HG02970 (cell line): ENCODE measurements around the gene APOC4.
"Not testable (repeated sequence)": the region's sequence is repeated elsewhere in the genome, so short reads cannot be mapped to it uniquely, and the experiment has no call there.

ENCODE experiments used
- ATAC-seq: cut with Tn5 transposase; IDR thresholded peaks from one replicate; pipeline ENCODE4 v1.9.1; 2021; ENCODE audit warnings: mild to moderate bottlenecking, moderate library complexity, moderate number of reproducible peaks; ENCODE audit not compliant: unreplicated experiment, low FRiP score

APOC4 gene, protein sequence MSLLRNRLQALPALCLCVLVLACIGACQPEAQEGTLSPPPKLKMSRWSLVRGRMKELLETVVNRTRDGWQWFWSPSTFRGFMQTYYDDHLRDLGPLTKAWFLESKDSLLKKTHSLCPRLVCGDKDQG

DNA sequence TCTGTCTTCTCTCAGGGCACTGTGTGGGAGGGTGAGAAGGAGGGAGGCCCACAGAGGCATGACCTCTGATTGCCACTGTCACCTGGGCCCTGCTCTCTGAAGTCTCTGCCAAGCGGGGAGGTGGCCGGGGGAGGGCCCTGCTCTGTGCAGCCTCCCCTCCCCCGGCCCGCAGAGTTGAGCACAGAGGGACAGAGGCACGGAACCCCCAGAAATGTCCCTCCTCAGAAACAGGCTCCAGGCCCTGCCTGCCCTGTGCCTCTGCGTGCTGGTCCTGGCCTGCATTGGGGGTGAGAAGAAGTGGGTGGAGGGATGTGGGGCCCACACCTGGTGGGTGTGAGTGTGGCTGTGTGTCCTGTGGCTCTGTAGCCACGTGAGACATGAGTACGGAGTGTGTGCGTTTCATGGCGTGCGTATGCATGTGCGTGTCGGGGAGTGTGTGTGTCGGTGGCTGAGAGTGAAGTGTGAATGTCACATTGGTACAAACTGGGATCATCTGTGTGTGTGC, at the start of gene APOC4:
Gene APOC4, plus strand, starts transcription at position 171 of the 505 bp plus-strand sequence. Its CDS starts 41 bp downstream, at position 212.
- no peak for ATAC-seq

DNA sequence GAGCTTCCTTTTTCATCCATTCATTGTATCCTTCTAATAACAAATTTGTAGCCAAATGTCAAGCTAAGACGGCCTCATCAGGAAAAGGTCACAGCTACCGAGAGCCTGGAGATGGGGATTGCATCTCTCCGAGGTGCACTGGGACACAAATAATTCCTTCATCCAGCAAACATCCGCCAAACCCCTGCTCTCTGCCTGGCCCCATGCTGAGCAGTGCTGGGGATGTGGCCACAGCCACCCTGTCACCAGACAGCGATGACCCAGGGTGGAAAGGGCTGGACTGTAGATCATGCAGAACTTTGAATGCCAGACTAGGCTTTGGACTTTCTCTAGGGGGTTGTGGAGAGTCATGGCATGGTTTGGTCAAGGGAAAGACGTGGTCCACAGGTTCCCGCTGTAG, 49.1 kb upstream of the APOC4 start:
- ATAC-seq: no peak

DNA sequence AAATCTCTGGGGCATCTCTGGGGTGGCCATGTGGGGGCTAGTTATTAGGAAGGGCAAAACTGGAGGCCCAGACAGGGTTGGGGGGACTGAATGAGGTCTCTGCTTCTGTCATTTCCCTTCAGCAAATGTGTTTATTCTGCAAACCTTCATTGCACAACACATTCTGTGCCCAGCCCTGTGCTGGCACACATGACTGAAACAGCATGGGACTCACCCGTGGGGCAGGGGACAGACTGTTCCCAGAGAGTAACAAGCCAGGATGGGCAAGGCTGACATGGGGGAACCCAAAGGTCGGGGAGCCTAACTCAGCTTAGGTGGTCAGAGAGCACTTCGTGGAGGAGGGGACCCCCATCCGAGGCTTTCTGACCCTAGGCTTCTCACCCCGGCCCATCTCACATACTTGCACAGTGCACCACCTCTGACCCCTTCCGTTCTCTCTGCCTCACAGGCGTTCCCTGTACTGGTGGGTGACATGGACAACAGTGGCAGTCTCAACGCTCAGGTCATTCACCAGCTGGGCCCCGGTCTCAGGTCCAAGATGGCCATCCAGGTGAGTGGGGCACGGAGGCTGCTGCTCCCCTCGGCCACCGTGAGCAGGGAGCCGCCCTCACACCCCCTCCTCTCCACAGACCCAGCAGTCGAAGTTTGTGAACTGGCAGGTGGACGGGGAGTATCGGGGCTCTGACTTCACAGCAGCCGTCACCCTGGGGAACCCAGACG, 48.5 kb upstream of the APOC4 start:
- no peak for ATAC-seq

DNA sequence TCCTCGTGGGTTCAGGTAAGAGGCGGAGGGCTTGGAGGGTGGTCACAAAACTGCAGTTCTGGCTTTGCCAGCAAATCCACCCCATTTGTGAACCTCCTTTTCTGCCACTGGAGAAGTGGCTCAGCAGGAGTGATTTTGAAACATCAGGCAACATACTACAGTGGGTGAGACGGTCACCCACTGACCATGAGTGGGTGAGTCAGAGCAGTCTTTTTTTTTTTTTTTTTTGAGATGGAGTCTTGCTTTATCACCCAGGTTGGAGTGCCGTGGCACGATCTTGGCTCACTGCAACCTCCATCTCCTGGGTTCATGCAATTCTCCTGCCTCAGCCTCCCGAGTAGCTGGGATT, 48.0 kb upstream of the APOC4 start:
- no peak for ATAC-seq

DNA sequence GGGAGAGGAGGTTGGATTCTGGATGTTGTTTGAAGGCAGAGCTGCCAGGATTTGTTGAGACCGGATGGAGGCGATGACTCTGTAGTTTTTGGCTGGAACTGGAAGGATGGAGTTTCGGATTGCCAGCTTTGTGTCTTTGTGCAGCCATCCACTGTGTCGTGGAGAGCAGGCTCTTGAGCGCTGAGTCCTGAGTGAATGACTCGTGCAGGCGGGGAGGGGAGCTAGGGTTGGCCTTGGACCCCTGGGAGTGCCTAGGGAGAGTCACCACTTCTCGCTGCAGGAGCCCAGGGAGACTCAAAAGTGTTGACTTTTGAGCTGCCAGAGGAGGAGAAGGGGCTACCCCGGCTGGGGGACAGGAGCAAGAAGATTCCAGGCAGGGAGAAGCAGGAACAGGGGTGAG, 47.1 kb upstream of the APOC4 start:
- ATAC-seq: no peak

DNA sequence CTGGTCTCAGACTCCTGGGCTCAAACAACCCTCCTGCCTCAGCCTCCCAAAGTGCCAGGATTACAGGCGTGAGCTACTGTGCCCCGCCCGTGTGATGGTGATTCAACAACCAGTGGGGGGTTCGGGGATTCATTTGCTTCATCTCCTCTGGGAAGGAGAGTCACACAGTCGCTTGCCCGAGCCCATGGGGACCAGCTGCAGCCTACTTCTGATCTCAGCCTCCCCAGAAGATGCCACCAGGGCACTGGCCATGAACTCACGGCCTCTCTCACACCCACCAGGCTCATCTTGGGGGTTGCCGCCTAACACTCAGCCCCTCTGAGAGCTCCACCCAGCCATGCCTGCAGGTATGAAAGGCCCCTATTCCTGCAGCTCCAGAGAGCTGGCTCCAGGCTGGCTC, 44.2 kb upstream of the APOC4 start:
- ATAC-seq: no peak

DNA sequence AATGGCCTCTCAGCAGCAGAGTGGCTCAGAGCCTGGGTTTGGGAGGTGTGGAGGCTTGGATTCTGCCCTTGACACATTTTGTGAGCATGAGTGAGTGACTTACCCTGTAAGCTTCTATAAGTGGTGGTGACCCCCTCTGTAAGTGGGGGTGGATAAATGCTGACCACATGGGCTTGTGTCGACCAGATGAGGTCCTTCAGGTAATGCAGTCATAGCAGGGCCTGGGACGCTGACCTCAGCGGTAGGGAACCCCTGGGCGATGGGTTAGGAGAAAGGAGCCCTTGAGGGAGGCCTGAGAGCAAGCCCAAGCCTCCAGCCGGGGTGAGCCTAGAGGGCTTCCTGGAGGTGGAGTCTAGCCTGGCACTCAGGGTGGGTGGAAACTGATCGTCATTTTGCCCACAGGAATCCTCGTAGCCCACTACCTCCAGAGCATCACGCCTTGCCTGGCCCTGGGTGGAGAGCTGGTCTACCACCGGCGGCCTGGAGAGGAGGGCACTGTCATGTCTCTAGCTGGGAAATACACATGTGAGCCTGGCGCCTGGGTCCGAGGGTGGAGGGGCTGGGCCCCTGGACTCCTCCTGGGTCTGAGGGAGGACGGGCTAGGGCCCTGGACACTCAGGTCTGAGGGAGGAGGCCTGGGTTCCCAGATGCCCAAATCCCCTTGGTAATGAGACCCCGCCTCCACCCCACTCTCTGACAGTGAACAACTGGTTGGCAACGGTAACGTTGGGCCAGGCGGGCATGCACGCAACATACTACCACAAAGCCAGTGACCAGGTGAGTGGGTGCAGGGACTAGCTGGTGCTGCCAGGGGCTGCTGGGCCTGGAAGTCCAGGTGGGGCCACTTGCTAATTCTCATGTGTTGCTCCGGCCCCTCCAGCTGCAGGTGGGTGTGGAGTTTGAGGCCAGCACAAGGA, 41.5 kb upstream of the APOC4 start:
- no peak for ATAC-seq

DNA sequence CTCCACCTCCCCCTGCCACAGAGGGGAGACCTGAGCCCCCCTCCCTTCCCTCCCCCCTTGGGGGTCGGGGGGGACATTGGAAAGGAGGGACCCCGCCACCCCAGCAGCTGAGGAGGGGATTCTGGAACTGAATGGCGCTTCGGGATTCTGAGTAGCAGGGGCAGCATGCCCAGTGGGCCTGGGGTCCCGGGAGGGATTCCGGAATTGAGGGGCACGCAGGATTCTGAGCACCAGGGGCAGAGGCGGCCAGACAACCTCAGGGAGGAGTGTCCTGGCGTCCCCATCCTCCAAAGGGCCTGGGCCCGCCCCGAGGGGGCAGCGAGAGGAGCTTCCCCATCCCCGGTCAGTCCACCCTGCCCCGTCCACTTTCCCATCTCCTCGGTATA, 38.8 kb upstream of the APOC4 start:
- ATAC-seq: no peak

DNA sequence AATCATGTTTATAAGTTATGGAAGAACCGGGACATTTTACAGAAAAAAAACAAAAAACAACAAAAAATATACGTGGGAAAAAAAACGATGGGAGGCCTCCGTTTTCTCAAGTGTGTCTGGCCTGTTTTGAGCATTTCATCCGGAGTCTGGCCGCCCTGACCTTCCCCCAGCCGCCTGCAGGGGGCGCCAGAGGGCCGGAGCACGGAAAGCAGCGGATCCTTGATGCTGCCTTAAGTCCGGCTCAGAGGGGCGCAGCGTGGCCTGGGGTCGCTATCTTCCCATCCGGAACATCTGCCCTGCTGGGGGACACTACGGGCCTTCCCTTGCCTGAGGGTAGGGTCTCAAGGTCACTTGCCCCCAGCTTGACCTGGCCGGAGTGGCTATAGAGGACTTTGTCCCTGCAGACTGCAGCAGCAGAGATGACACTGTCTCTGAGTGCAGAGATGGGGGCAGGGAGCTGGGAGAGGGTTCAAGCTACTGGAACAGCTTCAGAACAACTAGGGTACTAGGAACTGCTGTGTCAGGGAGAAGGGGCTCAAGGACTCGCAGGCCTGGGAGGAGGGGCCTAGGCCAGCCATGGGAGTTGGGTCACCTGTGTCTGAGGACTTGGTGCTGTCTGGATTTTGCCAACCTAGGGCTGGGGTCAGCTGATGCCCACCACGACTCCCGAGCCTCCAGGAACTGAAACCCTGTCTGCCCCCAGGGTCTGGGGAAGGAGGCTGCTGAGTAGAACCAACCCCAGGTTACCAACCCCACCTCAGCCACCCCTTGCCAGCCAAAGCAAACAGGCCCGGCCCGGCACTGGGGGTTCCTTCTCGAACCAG, 38.2 kb upstream of the APOC4 start:
- no peak for ATAC-seq

DNA sequence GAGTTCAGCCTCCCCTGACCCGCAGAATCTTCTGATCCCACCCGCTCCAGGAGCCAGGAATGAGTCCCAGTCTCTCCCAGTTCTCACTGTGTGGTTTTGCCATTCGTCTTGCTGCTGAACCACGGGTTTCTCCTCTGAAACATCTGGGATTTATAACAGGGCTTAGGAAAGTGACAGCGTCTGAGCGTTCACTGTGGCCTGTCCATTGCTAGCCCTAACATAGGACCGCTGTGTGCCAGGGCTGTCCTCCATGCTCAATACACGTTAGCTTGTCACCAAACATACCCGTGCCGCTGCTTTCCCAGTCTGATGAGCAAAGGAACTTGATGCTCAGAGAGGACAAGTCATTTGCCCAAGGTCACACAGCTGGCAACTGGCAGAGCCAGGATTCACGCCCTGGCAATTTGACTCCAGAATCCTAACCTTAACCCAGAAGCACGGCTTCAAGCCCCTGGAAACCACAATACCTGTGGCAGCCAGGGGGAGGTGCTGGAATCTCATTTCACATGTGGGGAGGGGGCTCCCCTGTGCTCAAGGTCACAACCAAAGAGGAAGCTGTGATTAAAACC, 37.5 kb upstream of the APOC4 start:
- ATAC-seq: no peak

DNA sequence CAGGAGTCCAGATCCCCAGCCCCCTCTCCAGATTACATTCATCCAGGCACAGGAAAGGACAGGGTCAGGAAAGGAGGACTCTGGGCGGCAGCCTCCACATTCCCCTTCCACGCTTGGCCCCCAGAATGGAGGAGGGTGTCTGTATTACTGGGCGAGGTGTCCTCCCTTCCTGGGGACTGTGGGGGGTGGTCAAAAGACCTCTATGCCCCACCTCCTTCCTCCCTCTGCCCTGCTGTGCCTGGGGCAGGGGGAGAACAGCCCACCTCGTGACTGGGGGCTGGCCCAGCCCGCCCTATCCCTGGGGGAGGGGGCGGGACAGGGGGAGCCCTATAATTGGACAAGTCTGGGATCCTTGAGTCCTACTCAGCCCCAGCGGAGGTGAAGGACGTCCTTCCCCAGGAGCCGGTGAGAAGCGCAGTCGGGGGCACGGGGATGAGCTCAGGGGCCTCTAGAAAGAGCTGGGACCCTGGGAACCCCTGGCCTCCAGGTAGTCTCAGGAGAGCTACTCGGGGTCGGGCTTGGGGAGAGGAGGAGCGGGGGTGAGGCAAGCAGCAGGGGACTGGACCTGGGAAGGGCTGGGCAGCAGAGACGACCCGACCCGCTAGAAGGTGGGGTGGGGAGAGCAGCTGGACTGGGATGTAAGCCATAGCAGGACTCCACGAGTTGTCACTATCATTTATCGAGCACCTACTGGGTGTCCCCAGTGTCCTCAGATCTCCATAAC, 36.4 kb upstream of the APOC4 start, which contains the start of gene APOE:
Gene APOE, plus strand, starts transcription at position 360 of the 724 bp plus-strand sequence. CDS start 829 bp downstream, outside the sequence.
- no peak for ATAC-seq

DNA sequence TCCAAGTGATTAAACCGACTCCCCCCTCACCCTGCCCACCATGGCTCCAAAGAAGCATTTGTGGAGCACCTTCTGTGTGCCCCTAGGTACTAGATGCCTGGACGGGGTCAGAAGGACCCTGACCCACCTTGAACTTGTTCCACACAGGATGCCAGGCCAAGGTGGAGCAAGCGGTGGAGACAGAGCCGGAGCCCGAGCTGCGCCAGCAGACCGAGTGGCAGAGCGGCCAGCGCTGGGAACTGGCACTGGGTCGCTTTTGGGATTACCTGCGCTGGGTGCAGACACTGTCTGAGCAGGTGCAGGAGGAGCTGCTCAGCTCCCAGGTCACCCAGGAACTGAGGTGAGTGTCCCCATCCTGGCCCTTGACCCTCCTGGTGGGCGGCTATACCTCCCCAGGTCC, 34.4 kb upstream of the APOC4 start:
- ATAC-seq: no peak

DNA sequence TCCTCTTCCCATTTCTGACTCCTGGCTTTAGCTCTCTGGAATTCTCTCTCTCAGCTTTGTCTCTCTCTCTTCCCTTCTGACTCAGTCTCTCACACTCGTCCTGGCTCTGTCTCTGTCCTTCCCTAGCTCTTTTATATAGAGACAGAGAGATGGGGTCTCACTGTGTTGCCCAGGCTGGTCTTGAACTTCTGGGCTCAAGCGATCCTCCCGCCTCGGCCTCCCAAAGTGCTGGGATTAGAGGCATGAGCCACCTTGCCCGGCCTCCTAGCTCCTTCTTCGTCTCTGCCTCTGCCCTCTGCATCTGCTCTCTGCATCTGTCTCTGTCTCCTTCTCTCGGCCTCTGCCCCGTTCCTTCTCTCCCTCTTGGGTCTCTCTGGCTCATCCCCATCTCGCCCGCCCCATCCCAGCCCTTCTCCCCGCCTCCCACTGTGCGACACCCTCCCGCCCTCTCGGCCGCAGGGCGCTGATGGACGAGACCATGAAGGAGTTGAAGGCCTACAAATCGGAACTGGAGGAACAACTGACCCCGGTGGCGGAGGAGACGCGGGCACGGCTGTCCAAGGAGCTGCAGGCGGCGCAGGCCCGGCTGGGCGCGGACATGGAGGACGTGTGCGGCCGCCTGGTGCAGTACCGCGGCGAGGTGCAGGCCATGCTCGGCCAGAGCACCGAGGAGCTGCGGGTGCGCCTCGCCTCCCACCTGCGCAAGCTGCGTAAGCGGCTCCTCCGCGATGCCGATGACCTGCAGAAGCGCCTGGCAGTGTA, 33.8 kb upstream of the APOC4 start:
- ATAC-seq: no peak

DNA sequence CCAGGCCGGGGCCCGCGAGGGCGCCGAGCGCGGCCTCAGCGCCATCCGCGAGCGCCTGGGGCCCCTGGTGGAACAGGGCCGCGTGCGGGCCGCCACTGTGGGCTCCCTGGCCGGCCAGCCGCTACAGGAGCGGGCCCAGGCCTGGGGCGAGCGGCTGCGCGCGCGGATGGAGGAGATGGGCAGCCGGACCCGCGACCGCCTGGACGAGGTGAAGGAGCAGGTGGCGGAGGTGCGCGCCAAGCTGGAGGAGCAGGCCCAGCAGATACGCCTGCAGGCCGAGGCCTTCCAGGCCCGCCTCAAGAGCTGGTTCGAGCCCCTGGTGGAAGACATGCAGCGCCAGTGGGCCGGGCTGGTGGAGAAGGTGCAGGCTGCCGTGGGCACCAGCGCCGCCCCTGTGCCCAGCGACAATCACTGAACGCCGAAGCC, 33.2 kb upstream of the APOC4 start:
- ATAC-seq: no peak

DNA sequence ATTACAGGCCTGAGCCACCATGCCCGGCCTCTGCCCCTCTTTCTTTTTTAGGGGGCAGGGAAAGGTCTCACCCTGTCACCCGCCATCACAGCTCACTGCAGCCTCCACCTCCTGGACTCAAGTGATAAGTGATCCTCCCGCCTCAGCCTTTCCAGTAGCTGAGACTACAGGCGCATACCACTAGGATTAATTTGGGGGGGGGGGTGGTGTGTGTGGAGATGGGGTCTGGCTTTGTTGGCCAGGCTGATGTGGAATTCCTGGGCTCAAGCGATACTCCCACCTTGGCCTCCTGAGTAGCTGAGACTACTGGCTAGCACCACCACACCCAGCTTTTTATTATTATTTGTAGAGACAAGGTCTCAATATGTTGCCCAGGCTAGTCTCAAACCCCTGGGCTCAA, 32.3 kb upstream of the APOC4 start:
- no peak for ATAC-seq

DNA sequence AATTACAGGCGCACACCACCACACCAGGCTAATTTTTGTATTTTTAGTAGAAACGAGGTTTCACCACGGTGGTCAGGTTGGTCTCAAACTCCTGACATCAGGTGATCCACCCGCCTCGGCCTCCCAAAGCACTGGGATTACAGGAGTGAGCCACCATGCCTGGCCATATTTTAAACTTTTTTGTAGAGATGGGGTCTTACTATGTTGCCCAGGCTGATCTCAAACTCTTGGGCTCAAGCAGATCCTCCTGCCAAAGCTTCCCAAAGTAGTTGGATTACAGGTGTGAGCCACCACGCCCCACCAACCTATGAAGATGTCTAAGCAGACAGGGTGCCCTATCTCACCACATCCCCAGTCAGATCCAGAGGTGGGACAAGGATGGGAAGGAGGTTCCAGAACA, 30.1 kb upstream of the APOC4 start:
- not testable (repeated sequence) for ATAC-seq

DNA sequence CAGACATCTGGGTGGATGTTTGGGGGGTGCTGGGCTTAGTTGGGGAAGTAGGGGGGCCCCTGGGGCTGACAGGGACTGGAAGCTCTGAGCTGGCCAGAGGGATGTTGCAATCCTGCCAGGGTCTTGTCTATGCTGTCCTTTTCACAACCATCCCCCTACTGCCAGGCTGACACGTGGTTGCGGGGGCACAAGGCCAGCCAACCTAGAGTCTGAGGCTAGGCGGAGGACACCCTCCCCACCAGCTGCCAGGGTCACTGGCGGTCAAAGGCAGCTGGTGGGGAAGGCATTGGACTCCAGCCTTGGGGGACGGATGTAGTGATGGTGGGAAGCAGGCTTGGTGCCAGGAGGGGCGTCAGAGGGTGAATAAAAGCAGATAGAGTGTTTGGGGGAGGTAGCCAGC, 29.2 kb upstream of the APOC4 start:
- ATAC-seq: no peak

DNA sequence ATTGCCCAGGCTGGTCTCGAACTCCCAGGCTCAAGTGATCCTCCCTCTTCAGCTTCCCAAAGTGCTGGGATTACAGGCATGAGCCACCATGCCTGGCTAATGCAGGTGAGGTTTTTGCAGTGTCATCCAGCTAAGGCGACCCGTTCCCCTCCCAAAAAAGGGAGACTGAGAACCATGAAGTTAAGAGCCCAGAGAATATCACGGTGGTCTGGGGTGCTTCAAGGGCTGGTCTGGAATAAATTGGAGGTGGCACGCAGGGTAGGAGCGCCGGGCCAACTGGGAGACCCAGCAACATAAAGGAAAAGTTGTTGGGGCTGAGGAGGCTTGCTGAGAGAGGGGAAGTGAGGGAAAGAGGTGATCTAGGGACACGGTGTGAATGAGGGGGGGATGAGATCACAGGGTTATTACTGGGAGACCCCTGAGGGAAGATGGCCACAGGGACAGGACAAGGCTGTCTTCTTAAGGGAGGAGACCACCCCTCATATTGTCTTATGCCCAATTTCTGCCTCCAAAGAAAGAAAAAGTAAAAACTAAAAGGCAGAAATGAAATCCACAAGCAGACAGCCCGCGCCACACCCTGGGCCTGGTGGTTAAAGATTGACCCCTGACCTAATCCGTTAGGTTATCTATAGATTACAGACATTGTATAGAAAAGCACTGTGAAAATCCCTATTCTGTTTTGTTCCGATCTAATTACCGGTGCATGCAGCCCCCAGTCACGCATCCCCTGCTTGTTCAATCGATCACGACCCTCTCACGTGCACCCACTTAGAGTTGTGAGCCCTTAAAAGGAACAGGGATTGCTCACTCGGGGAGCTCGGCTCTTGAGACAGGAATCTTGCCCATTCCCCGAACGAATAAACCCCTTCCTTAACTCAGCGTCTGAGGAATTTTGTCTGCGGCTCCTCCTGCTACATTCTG, 28.3 kb upstream of the APOC4 start:
- not testable (repeated sequence) for ATAC-seq
